Activated T-cell treated with anti-CD3 and anti-CD28 coated beads, Interleukin-2, amount 50 U/mL, for 1 hour (primary cell): ENCODE data around the gene DTNBP1.

Source experiments
- DNase-seq: peaks from one replicate; pipeline ENCODE4 v3.0.0-alpha.2; 2020

DTNBP1 gene

GRCh38 chr6:15496345-15497131, 166.3 kb downstream of the DTNBP1 start:
- DNase-seq, result no peak

- no peak for DNase-seq
These were observed 167.4 kb downstream of the DTNBP1 start for GRCh38 chr6:15495375-15495901.

DNA sequence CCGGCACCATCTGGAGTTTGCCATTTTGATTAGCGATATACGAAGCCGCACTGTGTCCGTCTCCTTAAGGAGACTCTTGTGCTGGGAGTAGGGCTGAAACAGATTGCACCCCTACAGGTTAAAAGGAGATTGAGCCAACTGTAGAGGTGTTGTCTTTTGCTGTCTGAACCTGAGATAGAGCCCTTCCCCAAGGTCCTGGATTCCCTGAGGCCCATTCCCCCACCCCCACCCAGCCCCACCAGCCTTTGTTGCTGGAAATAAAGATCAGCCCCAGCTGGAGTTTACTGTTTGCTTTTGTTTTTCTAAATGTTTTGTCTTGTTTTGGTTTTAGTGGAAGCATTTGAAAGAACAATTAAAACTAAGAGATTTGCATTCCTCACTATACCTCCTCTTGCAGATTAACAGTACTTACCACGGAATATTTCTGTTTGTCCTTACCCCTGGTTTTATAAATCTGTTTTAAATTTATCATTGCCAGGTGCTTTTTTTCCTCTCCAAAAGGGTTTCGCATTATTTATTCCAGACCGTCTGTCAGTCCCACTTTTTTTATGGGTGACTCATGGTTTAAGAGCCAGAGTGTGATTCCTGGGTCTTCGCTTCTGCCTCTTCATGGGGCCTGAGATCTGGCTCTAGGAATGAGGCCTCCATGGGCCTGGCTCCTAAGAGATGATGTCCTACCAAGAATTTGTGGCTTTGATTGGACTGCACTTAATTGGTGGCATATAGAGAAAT, 169.2 kb downstream of the DTNBP1 start:
- DNase-seq, result no peak

GRCh38 chr6:15491986-15492269, 170.9 kb downstream of the DTNBP1 start:
- no peak for DNase-seq

- peak; percentile 70 for DNase-seq
These were observed 171.4 kb downstream of the DTNBP1 start for GRCh38 chr6:15491255-15491985.

GRCh38 chr6:15490242-15491100, 172.4 kb downstream of the DTNBP1 start:
- no peak for DNase-seq

- no peak for DNase-seq
These were observed 173.4 kb downstream of the DTNBP1 start for GRCh38 chr6:15489261-15489962.

- DNase-seq, result no peak
These were observed 175.6 kb downstream of the DTNBP1 start for GRCh38 chr6:15487262-15487661.

DNA sequence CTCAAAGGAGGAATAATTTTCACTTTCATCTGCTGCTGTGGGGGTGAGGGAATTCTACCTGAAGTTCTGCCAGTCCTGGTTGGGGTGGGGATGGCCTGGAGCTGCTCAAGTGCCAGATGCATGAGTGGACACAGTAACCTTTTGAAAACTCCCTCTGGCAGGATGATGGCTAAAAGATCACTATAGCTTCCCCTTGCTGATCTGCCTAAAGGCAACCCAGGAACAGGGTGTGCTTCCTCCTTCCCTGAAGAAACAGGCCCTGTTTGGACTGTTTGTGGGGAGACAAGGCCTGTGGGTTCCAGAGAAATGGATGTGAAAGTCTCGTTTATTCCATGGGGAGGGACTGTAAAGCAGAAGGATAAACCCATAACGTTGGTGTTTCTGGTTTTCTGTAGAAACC, 176.9 kb downstream of the DTNBP1 start:
- no peak for DNase-seq

- DNase-seq, result no peak
These were observed 178.0 kb downstream of the DTNBP1 start for GRCh38 chr6:15484821-15485220.

DNA sequence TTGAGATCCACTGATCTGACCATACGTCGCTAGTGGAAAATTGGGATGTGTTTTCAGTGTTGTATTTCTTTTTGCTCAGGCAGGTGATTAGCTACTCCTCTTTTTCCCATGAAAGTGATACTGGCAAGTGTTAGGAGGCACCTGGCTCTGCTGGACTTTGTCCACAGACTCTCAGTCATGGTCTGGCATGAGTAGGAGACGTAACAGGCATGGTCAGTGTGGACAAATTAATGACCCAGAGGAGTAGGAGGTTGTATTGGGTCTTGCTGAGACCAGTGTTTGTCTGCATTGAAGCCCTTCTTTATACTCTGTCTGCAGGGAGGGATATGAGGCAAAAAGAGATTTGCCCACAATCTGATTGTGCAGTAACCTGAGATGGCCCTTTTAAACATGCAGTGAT, 178.7 kb downstream of the DTNBP1 start:
- DNase-seq, result no peak

DNA sequence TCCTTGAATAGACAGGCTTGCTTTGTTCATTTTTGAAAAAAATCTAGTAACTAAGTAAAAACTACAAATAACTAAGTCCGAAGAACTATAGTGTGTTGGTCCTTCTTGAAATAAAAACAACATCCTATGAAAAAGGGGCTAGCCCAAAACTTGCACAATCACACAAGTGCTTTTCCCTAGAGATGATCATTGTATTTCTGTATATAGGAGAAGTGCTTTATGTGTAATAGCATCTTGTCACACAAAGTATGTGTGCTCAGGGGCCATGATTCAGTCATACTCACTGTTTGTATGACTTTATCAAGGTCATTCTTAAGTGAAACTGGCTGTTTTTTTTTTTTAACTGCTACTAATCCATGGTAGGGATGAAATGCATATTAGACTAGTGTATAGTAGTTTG, 179.8 kb downstream of the DTNBP1 start:
- DNase-seq, result no peak

DNA sequence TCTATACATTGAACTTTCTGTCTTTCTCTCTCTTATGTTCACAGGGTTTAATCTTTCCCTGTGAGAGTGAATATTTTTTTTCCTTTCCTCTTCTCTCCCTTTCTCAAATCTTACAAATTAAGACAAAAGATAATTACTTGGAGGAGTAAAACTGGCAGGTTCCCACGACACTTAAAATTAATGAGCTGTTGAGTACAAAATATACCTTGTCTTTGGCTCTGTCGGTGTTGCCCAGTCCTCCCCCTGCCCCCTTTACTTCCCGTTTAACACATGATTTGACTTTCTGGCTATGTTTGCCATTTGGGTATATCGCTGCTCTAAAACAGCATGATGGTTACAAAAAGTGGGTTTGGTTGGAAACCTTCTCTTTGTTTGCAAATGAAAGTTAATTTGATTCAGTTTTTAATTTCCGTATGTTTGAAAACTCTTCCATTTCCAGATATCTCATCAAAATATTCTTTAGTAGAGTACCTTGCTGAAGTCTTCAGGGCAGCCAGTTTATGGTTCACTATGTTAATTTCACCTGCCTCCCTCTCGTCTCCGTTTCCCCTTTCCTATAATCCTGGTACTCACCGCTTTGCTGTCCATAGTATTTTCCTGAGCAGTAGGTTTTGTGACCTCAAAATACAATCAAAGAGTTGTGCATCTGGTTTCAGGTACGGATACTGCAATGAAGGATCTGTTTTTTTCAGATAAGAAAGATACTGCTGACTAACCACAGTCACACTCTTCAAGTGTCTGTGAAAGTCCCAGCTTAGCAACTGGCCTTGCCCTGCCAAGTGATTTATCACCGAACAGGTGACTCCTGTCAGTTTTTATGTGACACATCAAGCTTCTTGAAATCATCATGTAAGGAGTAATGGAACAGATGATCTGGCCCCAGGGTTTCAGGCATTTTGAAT, 181.2 kb downstream of the DTNBP1 start:
- no peak for DNase-seq

DNA sequence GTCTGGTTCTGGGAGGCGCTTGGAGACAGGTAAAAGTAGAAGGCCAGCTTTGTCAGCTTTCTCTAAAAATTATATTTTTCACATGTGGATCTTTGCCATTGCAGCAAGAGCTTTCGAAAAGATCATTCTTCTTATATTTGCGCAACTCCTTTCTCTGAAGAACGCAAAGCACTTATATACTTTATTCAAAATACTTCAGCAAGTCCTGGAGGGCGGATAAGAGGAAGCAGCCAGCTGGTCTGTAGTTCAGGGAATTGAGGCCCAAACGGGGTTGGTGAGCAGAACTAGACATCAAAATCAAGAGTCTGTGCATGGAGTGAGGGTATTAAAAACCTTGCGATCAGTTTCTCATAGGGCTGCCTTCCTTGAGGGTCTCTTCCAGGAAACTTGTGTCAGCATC, 182.3 kb downstream of the DTNBP1 start:
- DNase-seq, result no peak

DNA sequence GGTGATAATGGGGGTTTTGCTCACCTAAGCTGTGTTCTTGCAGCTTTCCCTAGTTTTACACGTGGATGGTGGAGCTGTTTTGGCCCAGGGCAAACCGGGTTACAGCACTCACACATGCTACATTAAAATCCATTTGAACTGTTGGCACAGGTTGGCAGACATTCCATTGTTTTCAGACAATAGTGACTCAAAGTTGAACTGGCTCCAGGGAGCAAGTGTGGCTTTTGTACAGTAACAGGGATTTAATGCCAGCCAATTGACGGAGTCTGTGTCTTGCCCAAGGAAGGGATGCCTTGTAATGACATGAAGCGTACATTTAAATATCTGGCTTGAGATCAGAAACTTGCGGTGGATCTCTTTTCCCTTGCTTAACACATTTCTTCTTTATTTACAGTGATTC, 183.1 kb downstream of the DTNBP1 start:
- DNase-seq, result no peak

- DNase-seq, result no peak
These were observed 185.1 kb downstream of the DTNBP1 start for GRCh38 chr6:15477746-15478145.

DNA sequence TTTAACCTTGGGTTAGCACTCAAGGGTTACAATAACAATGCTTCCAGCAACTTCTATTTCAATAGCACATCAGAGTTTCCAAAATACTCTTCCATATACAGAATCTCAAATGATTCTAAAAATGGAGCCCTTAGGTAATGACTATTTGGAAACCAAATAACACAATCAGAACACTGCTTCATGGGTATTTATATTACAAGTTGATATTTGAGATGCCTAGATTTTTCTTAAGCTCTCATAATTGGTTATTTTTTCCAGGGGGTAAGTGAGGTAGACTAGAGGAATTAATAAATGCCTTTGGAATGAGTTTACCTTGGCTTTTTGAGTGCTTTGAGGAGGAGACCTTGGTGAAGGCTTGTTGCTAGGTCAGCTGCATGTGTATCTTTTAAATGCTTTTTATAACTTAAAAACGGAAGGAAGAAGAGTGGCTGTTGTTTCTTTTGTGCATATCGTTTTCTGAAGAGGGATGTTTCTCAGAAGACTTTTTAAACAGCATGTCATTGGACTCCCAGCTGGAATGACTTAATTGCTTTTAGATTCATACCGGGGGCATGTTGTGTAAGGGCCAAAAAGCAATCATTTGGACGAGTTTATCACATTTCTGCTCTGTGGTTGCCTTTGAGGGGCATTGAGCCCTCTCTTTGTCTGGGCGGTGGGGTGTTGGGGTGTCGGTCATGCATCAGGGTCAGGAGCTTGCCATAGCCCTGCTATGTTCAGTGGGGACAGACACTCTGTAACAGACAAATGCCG, 186.0 kb downstream of the DTNBP1 start:
- no peak for DNase-seq

GRCh38 chr6:15475872-15476271, 187.0 kb downstream of the DTNBP1 start:
- no peak for DNase-seq

DNA sequence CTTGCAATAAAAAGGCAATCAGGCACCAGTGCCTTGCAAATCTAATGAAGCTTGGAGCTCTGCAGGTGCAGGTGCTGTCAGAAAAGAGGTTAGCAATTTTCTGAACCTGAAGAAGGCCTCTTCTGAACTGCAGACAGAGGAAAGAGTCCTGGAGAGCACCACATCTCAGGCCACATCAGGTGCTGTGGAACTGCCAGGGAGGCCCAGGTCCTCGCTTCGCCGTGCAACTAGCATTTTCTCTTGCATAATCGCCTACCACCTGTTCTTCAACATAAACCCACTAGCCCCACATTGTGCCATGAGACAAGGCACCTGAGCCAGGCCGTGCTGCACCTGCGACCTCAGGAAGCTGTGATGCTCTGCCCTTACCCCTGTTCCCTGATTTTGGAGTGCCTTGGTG, 187.6 kb downstream of the DTNBP1 start:
- DNase-seq, result no peak

GRCh38 chr6:15474196-15474595, 188.6 kb downstream of the DTNBP1 start:
- DNase-seq, result no peak
